H9 (cell line): ENCODE data around the gene FAM193B. TPM values are rescaled to one million over a fixed set of nuclear protein-coding genes. Genes with fewer than 3 reads are reported as not detected.

Experiments
- DNase-seq: peaks from one replicate; pipeline ENCODE4 v3.0.0-alpha.2; 2017
- H2AFZ ChIP-seq: one replicate; pipeline ENCODE4 v1.6.1; 2013; ENCODE audit warnings: mild to moderate bottlenecking, low read length, control low read depth, moderate library complexity
- H2AK5ac ChIP-seq: 2 replicates; pipeline ENCODE4 v1.6.1; 2013; ENCODE audit warnings: low read length, control low read depth, mixed read lengths; ENCODE audit not compliant: insufficient read length
- H2BK120ac ChIP-seq: one replicate; pipeline ENCODE4 v1.6.1; 2013; ENCODE audit warnings: low read depth, mild to moderate bottlenecking, low read length, control low read depth, inconsistent platforms; ENCODE audit not compliant: poor library complexity, severe bottlenecking
- H2BK12ac ChIP-seq: 2 replicates; pipeline ENCODE4 v1.6.1; 2013; ENCODE audit warnings: low read length, control low read depth, mixed read lengths, low read depth; ENCODE audit not compliant: insufficient read length
- H2BK15ac ChIP-seq: 2 replicates; pipeline ENCODE4 v1.6.1; 2013; ENCODE audit warnings: low read depth, low read length, control low read depth
- H2BK20ac ChIP-seq: one replicate; pipeline ENCODE4 v1.6.1; 2013; ENCODE audit warnings: low read depth, mild to moderate bottlenecking, low read length, control low read depth, inconsistent platforms; ENCODE audit not compliant: poor library complexity, severe bottlenecking
- H2BK5ac ChIP-seq: 2 replicates; pipeline ENCODE4 v1.6.1; 2013; ENCODE audit warnings: low read length, control low read depth, mixed read lengths; ENCODE audit not compliant: insufficient read length
- H3K14ac ChIP-seq: 2 replicates; pipeline ENCODE4 v1.6.1; 2013; ENCODE audit warnings: low read length, control low read depth; ENCODE audit not compliant: insufficient read depth
- H3K18ac ChIP-seq: 2 replicates; pipeline ENCODE4 v1.6.1; 2013; ENCODE audit warnings: low read depth, mild to moderate bottlenecking, mixed read lengths, low read length, control low read depth; ENCODE audit not compliant: insufficient read length
- H3K23ac ChIP-seq: 2 replicates; pipeline ENCODE4 v1.6.1; 2013; ENCODE audit warnings: low read length, control low read depth, mixed read lengths, low read depth; ENCODE audit not compliant: insufficient read length
- H3K23me2 ChIP-seq: 2 replicates; pipeline ENCODE4 v1.6.1; 2013; ENCODE audit warnings: low read depth, mild to moderate bottlenecking, mixed read lengths, low read length, control low read depth; ENCODE audit not compliant: insufficient read length, poor library complexity, severe bottlenecking
- H3K27ac ChIP-seq: 2 replicates; pipeline ENCODE4 v1.5.1; 2013; ENCODE audit warnings: low read length, control low read depth, mixed read lengths, low read depth; ENCODE audit not compliant: insufficient read length
- H3K27me3 ChIP-seq: 2 replicates; pipeline ENCODE4 v1.6.1; 2013; ENCODE audit warnings: low read length, control low read depth, inconsistent platforms; ENCODE audit not compliant: insufficient read depth
- H3K4ac ChIP-seq: 2 replicates; pipeline ENCODE4 v1.6.1; 2013; ENCODE audit warnings: low read depth, mild to moderate bottlenecking, control low read depth, inconsistent platforms, low read length, moderate library complexity
- H3K4me1 ChIP-seq: 2 replicates; pipeline ENCODE4 v1.6.1; 2013; ENCODE audit warnings: low read length, control low read depth, inconsistent platforms; ENCODE audit not compliant: insufficient read depth
- H3K4me2 ChIP-seq: 2 replicates; pipeline ENCODE4 v1.6.1; 2013; ENCODE audit warnings: low read length, control low read depth, mixed read lengths; ENCODE audit not compliant: insufficient read length, insufficient read depth
- H3K56ac ChIP-seq: 2 replicates; pipeline ENCODE4 v1.6.1; 2013; ENCODE audit warnings: low read depth, mild to moderate bottlenecking, mixed read lengths, low read length, control low read depth; ENCODE audit not compliant: insufficient read length
- H3K79me1 ChIP-seq: 2 replicates; pipeline ENCODE4 v1.6.1; 2013; ENCODE audit warnings: low read depth, mild to moderate bottlenecking, moderate library complexity, low read length, control low read depth, inconsistent platforms; ENCODE audit not compliant: insufficient read depth, poor library complexity, severe bottlenecking
- H3K79me2 ChIP-seq: 2 replicates; pipeline ENCODE4 v1.6.1; 2013; ENCODE audit warnings: low read length, control low read depth, inconsistent platforms; ENCODE audit not compliant: insufficient read depth
- H3K9ac ChIP-seq: 2 replicates; pipeline ENCODE4 v1.6.1; 2013; ENCODE audit warnings: low read length, control low read depth, mixed read lengths; ENCODE audit not compliant: insufficient read length; ENCODE audit errors: extremely low read depth
- H3K9me3 ChIP-seq: one replicate; pipeline ENCODE4 v1.6.1; 2013; ENCODE audit warnings: low read depth, low read length, inconsistent platforms; ENCODE audit not compliant: control insufficient read depth
- H3T11ph ChIP-seq: one replicate; pipeline ENCODE4 v1.6.1; 2013; ENCODE audit warnings: mild to moderate bottlenecking, low read length, control low read depth, inconsistent platforms
- H4K20me1 ChIP-seq: one replicate; pipeline ENCODE4 v1.6.1; 2013; ENCODE audit not compliant: control insufficient read depth, insufficient read length, insufficient read depth
- H4K5ac ChIP-seq: 2 replicates; pipeline ENCODE4 v1.6.1; 2013; ENCODE audit warnings: low read depth, mild to moderate bottlenecking, mixed read lengths, low read length, control low read depth; ENCODE audit not compliant: insufficient read length
- H4K8ac ChIP-seq: replicated peaks from 2 replicates; pipeline ENCODE4 v1.6.1; 2013; ENCODE audit warnings: low read length, control low read depth, mixed read lengths, low read depth; ENCODE audit not compliant: insufficient read length
- H4K91ac ChIP-seq: 2 replicates; pipeline ENCODE4 v1.6.1; 2013; ENCODE audit warnings: low read depth, mild to moderate bottlenecking, moderate library complexity, mixed read lengths, low read length, control low read depth; ENCODE audit not compliant: insufficient read length
- H3K27ac Mint-ChIP-seq, 3 experiments: 2 replicates in 2 of 3; 3 replicates in 1 of 3; pipeline ENCODE4 v1.8.0; 2020 to 2021; ENCODE audit warnings: mixed read lengths in 3 of 3, mild to moderate bottlenecking in 1 of 3, moderate library complexity in 1 of 3
- H3K27me3 Mint-ChIP-seq: 2 replicates; pipeline ENCODE4 v1.8.0; 2021; ENCODE audit warnings: low read depth, mild to moderate bottlenecking, moderate library complexity, mixed read lengths
- H3K36me3 Mint-ChIP-seq, 3 experiments: 2 replicates in 2 of 3; 3 replicates in 1 of 3; pipeline ENCODE4 v1.8.0; 2020 to 2021; ENCODE audit warnings: low read depth in 3 of 3, mixed read lengths in 3 of 3; ENCODE audit not compliant: insufficient read depth in 1 of 3
- H3K4me1 Mint-ChIP-seq, 2 experiments: 2 replicates each; pipeline ENCODE4 v1.8.0; 2020; ENCODE audit warnings: mixed read lengths in 2 of 2
- H3K4me3 Mint-ChIP-seq, 2 experiments: 2 replicates in 1 of 2; 3 replicates in 1 of 2; pipeline ENCODE4 v1.8.0; 2020 to 2021; ENCODE audit warnings: mild to moderate bottlenecking in 2 of 2, mixed read lengths in 2 of 2, moderate library complexity in 1 of 2
- H3K9me3 Mint-ChIP-seq, 2 experiments: 2 replicates in 1 of 2; 3 replicates in 1 of 2; pipeline ENCODE4 v1.8.0; 2020; ENCODE audit warnings: mild to moderate bottlenecking in 2 of 2, mixed read lengths in 2 of 2, moderate library complexity in 1 of 2
- WGBS: extraction: QIAGEN DNeasy Blood & Tissue Kit; methylation state at CpG from one replicate; pipeline ENCODE4 v1.1.7; 2013; ENCODE audit warnings: missing lambda C conversion rate, low lambda C conversion rate, mixed read lengths; ENCODE audit not compliant: insufficient read length; ENCODE audit errors: extremely low coverage; 5-methylcytosine and 5-hydroxymethylcytosine counted together
- total RNA-seq: library from RNA; stranded (reverse); gene quantifications from 2 replicates; pipeline ENCODE4 v1.2.1, GENCODE V29; 2021
- TF ChIP-seq, protein P1 (sequence below): fragments of 200-600 bp; sonication (generic); conservative IDR thresholded peaks from 3 replicates; pipeline ENCODE4 v1.8.0; 2021; ENCODE audit warnings: antibody characterized with exemption, mild to moderate bottlenecking

FAM193B gene
- total RNA-seq, 1 experiment from 2014 or later: 71.5 TPM

DNA sequence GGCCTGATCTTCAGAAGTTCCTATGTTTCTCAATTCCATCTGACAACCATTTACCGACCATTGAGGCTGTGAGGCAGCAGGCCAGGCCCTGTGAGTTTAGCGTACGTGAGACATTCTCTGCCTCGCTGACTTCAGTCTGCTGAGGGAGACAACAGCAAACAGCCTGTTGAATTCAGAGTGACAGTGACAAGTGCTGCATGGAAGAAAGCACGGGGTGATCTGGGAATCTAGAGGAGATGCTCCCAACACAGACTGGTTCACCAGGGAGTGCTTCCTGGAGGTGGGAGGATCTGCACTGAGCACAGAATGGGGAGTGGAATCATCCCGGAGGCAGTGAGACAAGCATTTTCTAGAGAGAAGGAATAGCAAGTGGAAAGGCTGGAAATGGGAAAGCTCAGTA, 27.6 kb downstream of the FAM193B start:
- H3K4me3 Mint-ChIP-seq: no peak overlapping the region
- WGBS: no CpG with 5 or more reads among the region's 6 CpGs
- H3K36me3 Mint-ChIP-seq: peaks cover 25 to 32% (median 26%) of the 10 kb centered on the region in 3 experiments; a peak in 6 of 7 replicates
- no peak overlapping the region for H2BK15ac ChIP-seq
- no peak for DNase-seq
- H3K4ac ChIP-seq: no peak overlapping the region
- no peak overlapping the region for H2BK5ac ChIP-seq
- no peak overlapping the region for H3K14ac ChIP-seq
- no peaks in the 10 kb centered on the region for H3K27me3 Mint-ChIP-seq
- H3K9ac ChIP-seq: no peak overlapping the region
- no peaks in the 10 kb centered on the region for H3K9me3 ChIP-seq
- H2BK20ac ChIP-seq: no peak overlapping the region
- no peaks in the 10 kb centered on the region for H3K79me1 ChIP-seq
- H3K23ac ChIP-seq: no peak overlapping the region
- no peak overlapping the region for H3K27ac ChIP-seq
- H3K4me2 ChIP-seq: no peak overlapping the region
- H3K4me1 Mint-ChIP-seq: no peaks in the 10 kb centered on the region
- H3K9me3 Mint-ChIP-seq: no peaks in the 10 kb centered on the region; a peak in 1 of 5 replicates
- no peak overlapping the region for H3K27ac Mint-ChIP-seq
- H4K8ac ChIP-seq: no peak overlapping the region
- H3K27me3 ChIP-seq: no peaks in the 10 kb centered on the region
- H3K79me2 ChIP-seq: no peaks in the 10 kb centered on the region
- H3K18ac ChIP-seq: no peak overlapping the region
- no peak overlapping the region for H4K91ac ChIP-seq
- no peak overlapping the region for H4K5ac ChIP-seq
- H3T11ph ChIP-seq: no peak overlapping the region
- H2BK12ac ChIP-seq: no peak overlapping the region
- no peaks in the 10 kb centered on the region for H3K4me1 ChIP-seq
- no peak overlapping the region for H2BK120ac ChIP-seq
- H4K20me1 ChIP-seq: no peaks in the 10 kb centered on the region
- H3K56ac ChIP-seq: no peak overlapping the region
- H3K23me2 ChIP-seq: no peaks in the 10 kb centered on the region
- no peak overlapping the region for H2AK5ac ChIP-seq
- TF ChIP-seq, protein P1, sequence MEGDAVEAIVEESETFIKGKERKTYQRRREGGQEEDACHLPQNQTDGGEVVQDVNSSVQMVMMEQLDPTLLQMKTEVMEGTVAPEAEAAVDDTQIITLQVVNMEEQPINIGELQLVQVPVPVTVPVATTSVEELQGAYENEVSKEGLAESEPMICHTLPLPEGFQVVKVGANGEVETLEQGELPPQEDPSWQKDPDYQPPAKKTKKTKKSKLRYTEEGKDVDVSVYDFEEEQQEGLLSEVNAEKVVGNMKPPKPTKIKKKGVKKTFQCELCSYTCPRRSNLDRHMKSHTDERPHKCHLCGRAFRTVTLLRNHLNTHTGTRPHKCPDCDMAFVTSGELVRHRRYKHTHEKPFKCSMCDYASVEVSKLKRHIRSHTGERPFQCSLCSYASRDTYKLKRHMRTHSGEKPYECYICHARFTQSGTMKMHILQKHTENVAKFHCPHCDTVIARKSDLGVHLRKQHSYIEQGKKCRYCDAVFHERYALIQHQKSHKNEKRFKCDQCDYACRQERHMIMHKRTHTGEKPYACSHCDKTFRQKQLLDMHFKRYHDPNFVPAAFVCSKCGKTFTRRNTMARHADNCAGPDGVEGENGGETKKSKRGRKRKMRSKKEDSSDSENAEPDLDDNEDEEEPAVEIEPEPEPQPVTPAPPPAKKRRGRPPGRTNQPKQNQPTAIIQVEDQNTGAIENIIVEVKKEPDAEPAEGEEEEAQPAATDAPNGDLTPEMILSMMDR: no peak
- H2AFZ ChIP-seq: no peak overlapping the region
